Urothelium cell line (cell line): ENCODE measurements around the gene DCN.

ENCODE experiments used
- DNase-seq: peaks from one replicate; pipeline ENCODE4 v3.0.0; 2011; ENCODE audit warnings: low spot score, mixed read lengths
- FAIRE-seq: peaks from 2 replicates; lab custom pipeline; 2011; peaks lifted over from hg19 to GRCh38; lab: Jason Lieb, UNC

Gene DCN

GRCh38 chr12:91140026-91140931, 42.3 kb downstream of the DCN start:
- FAIRE-seq, result no peak
- DNase-seq, result no peak

- no peak for FAIRE-seq
Measured at GRCh38 chr12:91139286-91139685, 43.3 kb downstream of the DCN start.

GRCh38 chr12:91138337-91138920, 44.2 kb downstream of the DCN start:
- FAIRE-seq (no peak), DNase-seq (no peak)

More at GRCh38 chr12:91139286-91139685, 43.3 kb downstream of the DCN start:
- DNase-seq, result no peak

- FAIRE-seq (no peak), DNase-seq (no peak)
Measured at GRCh38 chr12:91133871-91134270, 48.7 kb downstream of the DCN start.

- DNase-seq (no peak), FAIRE-seq (no peak)
Measured at GRCh38 chr12:91129662-91130362, 52.8 kb downstream of the DCN start.

GRCh38 chr12:91127751-91128150, 54.9 kb downstream of the DCN start:
- no peak for DNase-seq
- no peak for FAIRE-seq

GRCh38 chr12:91127306-91127705, 55.3 kb downstream of the DCN start:
- FAIRE-seq (no peak), DNase-seq (no peak)

GRCh38 chr12:91126516-91126915, 56.1 kb downstream of the DCN start:
- no peak for FAIRE-seq

GRCh38 chr12:91123236-91123916, 59.2 kb downstream of the DCN start:
- FAIRE-seq, result no peak
- DNase-seq, result no peak

More at GRCh38 chr12:91126516-91126915, 56.1 kb downstream of the DCN start:
- no peak for DNase-seq

- DNase-seq, result no peak
- no peak for FAIRE-seq
Measured at GRCh38 chr12:91120781-91121180, 61.8 kb downstream of the DCN start.

GRCh38 chr12:91119089-91119488, 63.5 kb downstream of the DCN start:
- FAIRE-seq (no peak), DNase-seq (no peak)

- DNase-seq (no peak), FAIRE-seq (no peak)
Measured at GRCh38 chr12:91113621-91114020, 69.0 kb downstream of the DCN start.

- FAIRE-seq, result no peak
- DNase-seq, result peak; percentile 38
Measured at GRCh38 chr12:91111366-91112325, 71.0 kb downstream of the DCN start, which contains the start of gene LUM. LUM (minus strand) TSS chr12:91111494; CDS start chr12:91108979, 2,515 bp downstream.

GRCh38 chr12:91110311-91110924, 72.2 kb downstream of the DCN start:
- FAIRE-seq (no peak), DNase-seq (no peak)

- FAIRE-seq (no peak), DNase-seq (no peak)
Measured at GRCh38 chr12:91109581-91110310, 72.9 kb downstream of the DCN start.

GRCh38 chr12:91109148-91109564, 73.5 kb downstream of the DCN start:
- FAIRE-seq, result no peak
- peak; percentile 11 for DNase-seq

GRCh38 chr12:91108196-91108755, 74.3 kb downstream of the DCN start:
- FAIRE-seq, result no peak
- DNase-seq, result no peak

- FAIRE-seq (no peak), DNase-seq (no peak)
Measured at GRCh38 chr12:91106283-91106682, 76.3 kb downstream of the DCN start.
